T1000 (cell line): Measurements from ENCODE around the gene M1AP.

Experiments
- DNase-seq: peaks from one replicate; lab custom pipeline; 2025; ENCODE audit warnings: mixed read lengths; lab: John Stamatoyannopoulos, UW

M1AP gene

GRCh38 chr2:74593826-74594772 is 54.0 kb downstream of the M1AP start:
- no peak for DNase-seq

- no peak for DNase-seq
Observed at GRCh38 chr2:74588664-74589063, 59.5 kb downstream of the M1AP start.

GRCh38 chr2:74587664-74588277 is 60.4 kb downstream of the M1AP start:
- DNase-seq, result peak; percentile 39

GRCh38 chr2:74585406-74586185 is 62.5 kb downstream of the M1AP start:
- DNase-seq, result no peak

GRCh38 chr2:74584088-74584645 is 64.0 kb downstream of the M1AP start:
- no peak for DNase-seq

GRCh38 chr2:74583504-74583903 is 64.6 kb downstream of the M1AP start:
- DNase-seq, result no peak

- DNase-seq, result no peak
Observed at GRCh38 chr2:74582184-74582583, 65.9 kb downstream of the M1AP start.

- DNase-seq, result no peak
Observed at GRCh38 chr2:74581463-74581862, 66.7 kb downstream of the M1AP start.

GRCh38 chr2:74578408-74578807 is 69.7 kb downstream of the M1AP start:
- DNase-seq, result no peak

GRCh38 chr2:74577448-74577847 is 70.7 kb downstream of the M1AP start:
- DNase-seq, result no peak

GRCh38 chr2:74576863-74577229 is 71.3 kb downstream of the M1AP start:
- DNase-seq, result no peak

GRCh38 chr2:74576211-74576862 is 71.8 kb downstream of the M1AP start:
- no peak for DNase-seq

GRCh38 chr2:74575320-74575719 is 72.8 kb downstream of the M1AP start:
- no peak for DNase-seq

- DNase-seq, result no peak
Observed at GRCh38 chr2:74573747-74574562, 74.2 kb downstream of the M1AP start.

GRCh38 chr2:74572178-74572925 is 75.8 kb downstream of the M1AP start:
- DNase-seq, result no peak

- DNase-seq, result no peak
Observed at GRCh38 chr2:74571058-74571457, 77.1 kb downstream of the M1AP start.

GRCh38 chr2:74569686-74570085 is 78.4 kb downstream of the M1AP start:
- no peak for DNase-seq

GRCh38 chr2:74567881-74568280 is 80.2 kb downstream of the M1AP start:
- no peak for DNase-seq

- DNase-seq, result no peak
Observed at GRCh38 chr2:74566754-74567085, 81.4 kb downstream of the M1AP start.

GRCh38 chr2:74566076-74566753 is 81.9 kb downstream of the M1AP start:
- no peak for DNase-seq
